ENCODE measurements around the gene LIPF.

DNA sequence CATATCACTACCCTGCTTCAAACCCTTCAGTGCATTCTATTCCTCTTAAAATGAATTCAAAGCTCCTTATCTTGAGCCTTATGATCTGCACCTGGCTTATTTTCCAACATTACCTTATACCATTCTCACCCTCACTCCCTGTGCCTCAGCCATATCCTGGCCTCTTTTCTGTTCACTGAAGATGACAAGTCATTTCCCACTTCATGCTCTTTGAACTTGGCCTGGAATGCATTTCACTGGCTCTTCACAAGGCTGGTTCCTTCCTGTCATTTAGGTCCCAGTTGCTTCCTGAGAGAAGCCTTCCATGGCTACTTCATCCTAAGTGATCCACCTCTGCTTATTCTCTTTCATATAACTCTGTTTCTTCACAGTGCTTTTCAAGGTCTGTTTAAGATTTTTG is 3.2 kb upstream of the LIPF start:
- TF ChIP-seq, protein P1, sequence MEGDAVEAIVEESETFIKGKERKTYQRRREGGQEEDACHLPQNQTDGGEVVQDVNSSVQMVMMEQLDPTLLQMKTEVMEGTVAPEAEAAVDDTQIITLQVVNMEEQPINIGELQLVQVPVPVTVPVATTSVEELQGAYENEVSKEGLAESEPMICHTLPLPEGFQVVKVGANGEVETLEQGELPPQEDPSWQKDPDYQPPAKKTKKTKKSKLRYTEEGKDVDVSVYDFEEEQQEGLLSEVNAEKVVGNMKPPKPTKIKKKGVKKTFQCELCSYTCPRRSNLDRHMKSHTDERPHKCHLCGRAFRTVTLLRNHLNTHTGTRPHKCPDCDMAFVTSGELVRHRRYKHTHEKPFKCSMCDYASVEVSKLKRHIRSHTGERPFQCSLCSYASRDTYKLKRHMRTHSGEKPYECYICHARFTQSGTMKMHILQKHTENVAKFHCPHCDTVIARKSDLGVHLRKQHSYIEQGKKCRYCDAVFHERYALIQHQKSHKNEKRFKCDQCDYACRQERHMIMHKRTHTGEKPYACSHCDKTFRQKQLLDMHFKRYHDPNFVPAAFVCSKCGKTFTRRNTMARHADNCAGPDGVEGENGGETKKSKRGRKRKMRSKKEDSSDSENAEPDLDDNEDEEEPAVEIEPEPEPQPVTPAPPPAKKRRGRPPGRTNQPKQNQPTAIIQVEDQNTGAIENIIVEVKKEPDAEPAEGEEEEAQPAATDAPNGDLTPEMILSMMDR (IDR thresholded peaks at IDR 0.05; ENCODE audit: low read depth, low read length) = no peak
- no peak for TF ChIP-seq EZH2phosphoT487 (IDR thresholded peaks at IDR 0.05; ENCODE audit: low read depth)

All from OCI-LY3 (cell line).